NCI-H1436 treated with DMSO at 0.1 percent for 48 hours (cell line): ENCODE data around the gene WDR81.
A peak's percentile ranks its signal among the peaks of the same experiment; 100 is the strongest.
"Not testable (repeated sequence)": the region's sequence is repeated elsewhere in the genome, so short reads cannot be mapped to it uniquely, and the experiment has no call there.

Experiments
- DNase-seq: peaks from one replicate; lab custom pipeline; 2025; lab: John Stamatoyannopoulos, UW

Gene WDR81

GRCh38 chr17:1713160-1713877 is 11.2 kb upstream of the WDR81 start:
- no peak for DNase-seq

- DNase-seq, result no peak
Observed at GRCh38 chr17:1713878-1714426, 10.6 kb upstream of the WDR81 start.

- no peak for DNase-seq
Observed at GRCh38 chr17:1714427-1714979, 10.0 kb upstream of the WDR81 start.

- no peak for DNase-seq
Observed at GRCh38 chr17:1714980-1715802, 9.3 kb upstream of the WDR81 start.

GRCh38 chr17:1715803-1716075 is 8.8 kb upstream of the WDR81 start:
- DNase-seq, result no peak

GRCh38 chr17:1716076-1716911 is 8.2 kb upstream of the WDR81 start:
- peak; percentile 99 for DNase-seq

- peak; percentile 94 for DNase-seq
Observed at GRCh38 chr17:1716912-1717695, 7.4 kb upstream of the WDR81 start.

- DNase-seq, result no peak
Observed at GRCh38 chr17:1718362-1719165, 5.9 kb upstream of the WDR81 start.

- no peak for DNase-seq
Observed at GRCh38 chr17:1720856-1721386, 3.6 kb upstream of the WDR81 start.

- not testable (repeated sequence) for DNase-seq
Observed at GRCh38 chr17:1722022-1722421, 2.5 kb upstream of the WDR81 start.

GRCh38 chr17:1724869-1725641 is 551 bp downstream of the WDR81 start:
- no peak for DNase-seq

- no peak for DNase-seq
Observed at GRCh38 chr17:1725642-1726511, 1.4 kb downstream of the WDR81 start.

- no peak for DNase-seq
Observed at GRCh38 chr17:1726626-1727257, 2.2 kb downstream of the WDR81 start.

- no peak for DNase-seq
Observed at GRCh38 chr17:1727258-1727789, 2.8 kb downstream of the WDR81 start.

GRCh38 chr17:1727876-1728630 is 3.5 kb downstream of the WDR81 start:
- no peak for DNase-seq

- no peak for DNase-seq
Observed at GRCh38 chr17:1729966-1730325, 5.4 kb downstream of the WDR81 start.
